Coronary artery (tissue), 2 donors: Measurements from ENCODE around the gene GPR21.
A peak's percentile ranks its signal among the peaks of the same experiment; 100 is the strongest.

Experiments
- DNase-seq: peaks from one replicate; pipeline ENCODE4 v3.0.0-alpha.2; 2017; ENCODE audit warnings: low spot score
- H3K27ac ChIP-seq, 2 donors: fragments of 200-600 bp; sonication (generic); one replicate each; pipeline ENCODE4 v1.5.1; 2016 to 2019
- H3K4me3 ChIP-seq: fragments of 200-600 bp; sonication (generic); 2 replicates; pipeline ENCODE4 v1.5.1; 2016; ENCODE audit warnings: mild to moderate bottlenecking, moderate library complexity
- TF ChIP-seq, protein P1 (sequence below): fragments of 200-600 bp; sonication (generic); IDR thresholded peaks from one replicate; pipeline ENCODE4 v1.5.1; 2019; ENCODE audit warnings: antibody characterized with exemption

The GPR21 gene

DNA sequence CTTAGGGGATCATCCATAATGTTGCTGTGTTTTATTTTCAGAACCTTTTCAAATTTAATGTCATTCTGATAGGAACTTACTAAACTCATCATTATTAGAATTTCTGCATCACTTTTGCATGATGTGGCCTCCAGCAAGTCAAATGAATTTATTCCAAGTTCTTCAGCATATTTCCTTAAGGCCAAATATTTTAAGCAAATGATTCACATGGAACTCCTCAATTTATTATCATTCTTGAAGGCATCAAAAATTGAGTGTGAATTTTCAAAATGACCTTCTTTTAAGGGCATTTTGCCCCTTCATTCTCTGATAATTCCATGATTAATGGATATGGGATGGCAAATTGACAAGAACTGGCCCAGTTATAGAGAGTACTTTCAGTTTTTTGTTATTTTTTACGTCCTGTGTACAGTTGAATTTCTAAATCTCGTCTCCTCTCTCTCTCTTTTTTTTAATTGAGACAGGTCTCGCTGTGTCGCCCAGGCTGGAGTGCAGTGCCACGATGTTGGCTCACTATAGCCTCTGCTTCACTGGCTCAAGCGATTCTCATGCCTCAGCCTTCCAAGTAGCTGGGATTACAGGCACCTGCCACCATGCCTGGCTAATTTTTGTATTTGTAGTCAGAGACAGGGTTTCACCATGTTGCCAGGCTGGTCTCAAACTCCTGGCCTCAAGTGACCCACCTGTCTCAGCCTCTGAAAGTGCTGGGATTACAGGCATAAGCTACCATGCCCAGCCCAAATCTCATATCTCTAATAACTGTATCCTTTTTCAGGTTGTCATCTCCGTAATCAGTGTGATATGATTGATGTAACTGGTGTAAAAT is 29.1 kb downstream of the GPR21 start:
- DNase-seq, result no peak
- TF ChIP-seq, protein P1, sequence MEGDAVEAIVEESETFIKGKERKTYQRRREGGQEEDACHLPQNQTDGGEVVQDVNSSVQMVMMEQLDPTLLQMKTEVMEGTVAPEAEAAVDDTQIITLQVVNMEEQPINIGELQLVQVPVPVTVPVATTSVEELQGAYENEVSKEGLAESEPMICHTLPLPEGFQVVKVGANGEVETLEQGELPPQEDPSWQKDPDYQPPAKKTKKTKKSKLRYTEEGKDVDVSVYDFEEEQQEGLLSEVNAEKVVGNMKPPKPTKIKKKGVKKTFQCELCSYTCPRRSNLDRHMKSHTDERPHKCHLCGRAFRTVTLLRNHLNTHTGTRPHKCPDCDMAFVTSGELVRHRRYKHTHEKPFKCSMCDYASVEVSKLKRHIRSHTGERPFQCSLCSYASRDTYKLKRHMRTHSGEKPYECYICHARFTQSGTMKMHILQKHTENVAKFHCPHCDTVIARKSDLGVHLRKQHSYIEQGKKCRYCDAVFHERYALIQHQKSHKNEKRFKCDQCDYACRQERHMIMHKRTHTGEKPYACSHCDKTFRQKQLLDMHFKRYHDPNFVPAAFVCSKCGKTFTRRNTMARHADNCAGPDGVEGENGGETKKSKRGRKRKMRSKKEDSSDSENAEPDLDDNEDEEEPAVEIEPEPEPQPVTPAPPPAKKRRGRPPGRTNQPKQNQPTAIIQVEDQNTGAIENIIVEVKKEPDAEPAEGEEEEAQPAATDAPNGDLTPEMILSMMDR, result no peak
- no peak overlapping the region for H3K4me3 ChIP-seq
- H3K27ac ChIP-seq, result peak overlapping the region; percentile 62 to 76

GRCh38 chr9:123063177-123063598 is 29.7 kb downstream of the GPR21 start:
- no peak for DNase-seq
- Histone ChIP-seq H3K4me3 (no peak overlapping the region), H3K27ac (peak overlapping the region; percentile 62 to 76)
- TF ChIP-seq, protein P1, result no peak

GRCh38 chr9:123063896-123064295 is 30.4 kb downstream of the GPR21 start:
- peak overlapping the region; percentile 62 to 66 for H3K27ac ChIP-seq

DNA sequence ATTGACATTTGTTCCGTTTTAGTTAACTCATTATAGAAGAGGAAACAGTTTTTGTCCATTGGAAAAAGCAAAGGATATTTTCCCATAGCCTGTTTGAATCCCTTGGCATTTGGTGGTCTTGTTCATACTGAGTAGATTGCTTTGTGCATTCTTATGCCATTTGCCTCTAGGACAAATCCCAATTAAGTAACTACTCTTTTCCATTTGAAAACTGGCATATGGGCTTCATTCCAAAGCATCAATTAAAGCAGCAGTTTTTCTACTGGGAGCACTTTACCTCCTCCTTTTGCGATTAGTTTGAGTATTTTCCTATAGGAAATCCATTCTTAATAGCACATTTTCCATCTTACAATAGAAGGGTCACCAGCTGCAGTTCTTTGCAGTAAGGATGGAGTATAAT is 31.2 kb downstream of the GPR21 start:
- Histone ChIP-seq H3K4me3 (no peak overlapping the region), H3K27ac (peak overlapping the region; percentile 43 to 66)
- DNase-seq, result no peak
- TF ChIP-seq, protein P1, result no peak

More at GRCh38 chr9:123063896-123064295, 30.4 kb downstream of the GPR21 start:
- TF ChIP-seq, protein P1, result no peak
- no peak for DNase-seq
- H3K4me3 ChIP-seq, result no peak overlapping the region

DNA sequence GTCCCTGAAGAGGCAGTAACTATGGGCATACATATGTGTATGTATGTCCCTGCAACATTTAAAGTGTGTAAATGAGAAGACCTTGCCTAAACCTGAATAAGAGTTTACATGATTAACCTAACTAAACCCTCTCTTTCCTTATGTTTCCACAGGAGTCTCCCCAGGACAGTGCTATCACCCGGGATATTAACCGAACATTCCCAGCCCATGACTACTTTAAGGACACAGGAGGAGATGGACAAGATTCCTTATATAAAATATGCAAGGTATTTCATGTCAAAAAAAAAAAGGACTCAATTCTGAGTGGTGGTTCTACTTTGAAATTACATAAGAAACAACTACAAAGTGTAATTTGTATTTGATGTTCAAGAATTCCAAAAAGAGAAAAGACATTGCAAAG is 31.7 kb downstream of the GPR21 start:
- TF ChIP-seq, protein P1, result no peak
- no peak overlapping the region for H3K4me3 ChIP-seq
- peak overlapping the region; percentile 43 to 66 for H3K27ac ChIP-seq
- DNase-seq, result no peak

- TF ChIP-seq, protein P1, result no peak
- Histone ChIP-seq H3K27ac (peak overlapping the region; percentile 44 to 77), H3K4me3 (no peak overlapping the region)
- DNase-seq, result no peak
These were observed 33.7 kb downstream of the GPR21 start for GRCh38 chr9:123067136-123067535.

- TF ChIP-seq, protein P1, result no peak
- DNase-seq, result no peak
- H3K4me3 ChIP-seq, result no peak overlapping the region
- H3K27ac ChIP-seq, result peak overlapping the region; percentile 61 to 77
These were observed 35.6 kb downstream of the GPR21 start for GRCh38 chr9:123069010-123069481.
